Midbrain (tissue), 1 donor: ENCODE data around the gene SPPL2B.
"Not testable (repeated sequence)": the region's sequence is repeated elsewhere in the genome, so short reads cannot be mapped to it uniquely, and the experiment has no call there.

Experiments used
- DNase-seq: peaks from one replicate; lab custom pipeline; 2025; lab: John Stamatoyannopoulos, UW

SPPL2B gene

GRCh38 chr19:2381148-2381820, 52.8 kb downstream of the SPPL2B start:
- peak; percentile 92 for DNase-seq

GRCh38 chr19:2382530-2383222, 54.2 kb downstream of the SPPL2B start:
- no peak for DNase-seq

GRCh38 chr19:2385053-2385721, 56.7 kb downstream of the SPPL2B start:
- DNase-seq: no peak

GRCh38 chr19:2387367-2388288, 59.1 kb downstream of the SPPL2B start:
- DNase-seq: no peak

- DNase-seq: no peak
Measured at GRCh38 chr19:2389594-2389993, 61.1 kb downstream of the SPPL2B start.

GRCh38 chr19:2391118-2391725, 62.7 kb downstream of the SPPL2B start:
- peak; percentile 52 for DNase-seq

- DNase-seq: no peak
Measured at GRCh38 chr19:2392366-2392765, 63.9 kb downstream of the SPPL2B start.

- not testable (repeated sequence) for DNase-seq
Measured at GRCh38 chr19:2392899-2393298, 64.4 kb downstream of the SPPL2B start.

GRCh38 chr19:2394054-2394441, 65.6 kb downstream of the SPPL2B start:
- DNase-seq: no peak

- no peak for DNase-seq
Measured at GRCh38 chr19:2394442-2395292, 66.2 kb downstream of the SPPL2B start.

GRCh38 chr19:2395293-2395829, 66.9 kb downstream of the SPPL2B start:
- DNase-seq: not testable (repeated sequence)

GRCh38 chr19:2397173-2397572, 68.7 kb downstream of the SPPL2B start:
- DNase-seq: not testable (repeated sequence)

- DNase-seq: no peak
Measured at GRCh38 chr19:2398735-2399305, 70.3 kb downstream of the SPPL2B start.

- no peak for DNase-seq
Measured at GRCh38 chr19:2399582-2399981, 71.1 kb downstream of the SPPL2B start.
